Measurements from ENCODE around the gene RTEL1.

RTEL1 gene

DNA sequence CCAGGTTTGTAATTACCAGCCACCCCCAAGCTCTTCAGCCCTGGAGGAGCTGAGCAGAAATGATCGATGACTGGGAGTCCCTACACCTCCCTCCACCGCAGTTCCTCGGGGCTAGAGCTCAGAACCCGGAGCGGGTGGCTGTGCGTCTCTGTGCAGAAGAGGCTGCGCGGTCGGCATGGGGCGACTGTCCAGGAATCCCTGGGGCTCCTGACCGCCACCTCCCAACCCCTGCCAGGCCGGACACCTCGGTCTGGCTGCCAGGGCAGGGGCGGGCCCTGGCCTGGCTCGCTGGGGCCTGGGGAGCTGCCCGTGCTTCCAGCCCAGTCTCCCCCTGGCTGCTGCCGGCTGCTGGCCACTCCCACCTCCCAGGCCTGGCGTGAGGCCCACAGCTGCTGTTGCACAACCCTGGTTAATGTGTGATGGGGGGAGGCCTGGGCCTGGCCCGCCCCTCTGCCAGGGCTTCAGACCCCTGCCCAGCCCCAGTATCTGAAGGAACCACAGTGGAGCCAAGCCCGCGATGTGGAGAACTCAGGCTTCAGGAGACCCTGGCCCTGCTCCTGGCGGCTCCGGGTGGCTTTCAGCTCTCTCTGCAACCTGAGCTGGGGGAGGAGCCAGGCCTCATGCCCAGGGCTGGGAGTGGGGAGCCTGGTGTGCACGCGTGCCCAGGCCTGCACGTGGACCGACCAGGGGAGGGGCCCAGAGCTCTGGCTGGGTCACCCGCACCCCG lies 82.7 kb downstream of the RTEL1 start:
- no peak for DNase-seq (ENCODE audit: low read depth in 2 of 2)

DNA sequence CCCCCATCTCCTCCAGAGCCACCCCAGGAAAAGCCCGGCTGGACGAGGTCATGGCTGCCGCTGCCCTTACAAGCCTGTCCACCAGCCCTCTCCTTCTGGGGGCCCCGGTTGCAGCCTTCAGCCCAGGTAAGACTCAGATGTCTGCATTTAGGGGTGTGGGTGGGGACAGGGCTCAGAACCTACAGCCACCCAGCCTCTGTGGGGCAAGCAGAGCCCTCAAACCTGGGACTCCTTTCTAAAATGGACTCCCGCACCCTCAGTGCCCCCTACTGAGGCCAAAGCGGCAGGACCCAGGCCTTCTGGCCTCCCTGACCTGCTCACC lies 83.2 kb downstream of the RTEL1 start:
- DNase-seq (ENCODE audit: low read depth in 2 of 2): no peak

- no peak for DNase-seq (ENCODE audit: low read depth in 2 of 2)
Observed at GRCh38 chr20:63741676-63742380, 83.7 kb downstream of the RTEL1 start.

GRCh38 chr20:63742381-63743024 lies 84.4 kb downstream of the RTEL1 start:
- no peak for DNase-seq (ENCODE audit: low read depth in 2 of 2)

DNA sequence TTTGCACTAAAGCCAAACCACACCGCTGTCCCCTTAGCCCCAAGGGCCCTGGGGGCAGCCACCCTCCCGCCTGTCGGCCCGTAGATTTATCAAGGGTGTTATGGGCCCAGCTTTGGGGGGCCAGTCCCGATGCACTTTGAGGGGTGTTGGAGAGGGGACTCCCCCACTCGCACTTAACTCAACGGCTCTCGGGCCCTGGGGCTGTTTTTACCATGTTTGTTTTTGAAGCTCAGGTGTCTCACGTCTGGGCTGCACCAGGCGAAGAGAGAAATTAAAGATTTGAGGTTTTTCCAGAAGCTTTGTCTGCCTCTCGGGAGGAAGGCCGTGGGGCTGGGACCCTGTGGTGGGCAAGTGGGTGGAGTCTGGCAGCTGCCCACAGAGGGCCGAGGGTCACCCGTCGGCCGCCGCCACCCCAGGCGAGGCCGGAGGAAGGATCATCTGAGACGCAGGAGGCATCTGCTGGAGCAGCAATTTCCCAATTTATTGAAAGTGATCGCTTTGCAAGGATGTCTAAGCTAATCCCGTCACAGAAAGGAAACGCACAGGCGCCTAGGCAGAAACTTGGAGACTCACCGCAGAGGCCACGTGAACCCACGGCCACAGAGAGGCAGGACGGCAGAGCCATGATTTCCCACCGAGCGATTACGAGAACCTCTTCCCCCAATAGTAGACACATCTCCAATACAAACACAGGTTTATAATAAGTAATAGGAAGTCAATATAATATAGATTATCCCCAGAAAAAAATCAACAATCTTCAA lies 85.3 kb downstream of the RTEL1 start:
- DNase-seq (ENCODE audit: low read depth in 2 of 2): no peak

- DNase-seq (ENCODE audit: low read depth in 2 of 2): no peak
Observed at GRCh38 chr20:63744158-63744557, 86.0 kb downstream of the RTEL1 start.

- no peak for DNase-seq (ENCODE audit: low read depth in 2 of 2)
Observed at GRCh38 chr20:63744574-63745423, 86.7 kb downstream of the RTEL1 start.

DNA sequence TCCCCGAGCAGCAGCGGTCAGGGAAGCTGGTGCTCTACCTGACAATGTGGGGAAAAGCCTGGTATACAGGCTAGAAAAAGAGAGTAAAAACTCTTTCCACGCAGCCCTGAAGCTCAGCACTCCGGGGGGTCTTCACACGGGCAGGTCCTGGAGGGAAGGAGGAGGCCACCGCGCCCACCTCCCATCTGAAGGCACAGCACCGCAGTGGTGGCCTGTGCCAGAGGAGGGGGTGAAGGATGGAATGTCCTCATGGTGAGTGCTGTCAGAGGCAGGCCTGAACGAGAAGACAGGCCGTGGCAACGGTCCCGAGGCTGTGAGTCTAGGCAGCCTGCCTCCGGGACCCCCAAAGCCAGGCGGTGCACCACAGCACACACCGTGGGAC lies 87.3 kb downstream of the RTEL1 start:
- no peak for DNase-seq (ENCODE audit: low read depth in 2 of 2)
